Right lobe of liver (tissue), 6 donors: ENCODE data around the gene TAX1BP3. TPM values are rescaled to one million over a fixed set of nuclear protein-coding genes. Genes with fewer than 3 reads are reported as not detected.

Experiments used
- ATAC-seq, 4 donors: fragments of 200-7000 bp; cut with Tn5 transposase; one replicate each; pipeline ENCODE4 v1.9.1; 2020; ENCODE audit warnings: mild to moderate bottlenecking in 4 of 4, moderate library complexity in 4 of 4
- DNase-seq, 3 donors: peaks; one replicate each; pipeline ENCODE4 v3.0.0-alpha.2; 2020
- H3K27ac ChIP-seq, 3 donors: fragments of 200-600 bp; one replicate each; pipeline ENCODE4 v1.8.0; 2022
- H3K27me3 ChIP-seq, 2 donors: fragments of 200-600 bp; one replicate each; pipeline ENCODE4 v1.8.0; 2022
- H3K36me3 ChIP-seq, 4 donors: fragments of 200-600 bp; sonication (generic) in 1 of 4; one replicate each; pipeline versions ENCODE4 v1.5.1 to v1.8.0; 2017 to 2022; ENCODE audit warnings: control low read depth in 1 of 4
- H3K4me1 ChIP-seq, 4 donors: fragments of 200-600 bp; sonication (generic) in 1 of 4; one replicate each; pipeline versions ENCODE4 v1.5.1 to v1.8.0; 2017 to 2022; ENCODE audit warnings: control low read depth in 1 of 4
- H3K4me3 ChIP-seq, 3 donors: fragments of 200-600 bp; one replicate each; pipeline ENCODE4 v1.8.0; 2022
- H3K9me3 ChIP-seq, 4 donors: fragments of 200-600 bp; sonication (generic) in 1 of 4; one replicate each; pipeline versions ENCODE4 v1.5.1 to v1.8.0; 2017 to 2022; ENCODE audit warnings: control low read depth in 1 of 4
- POLR2A ChIP-seq: fragments of 450-650 bp; IDR thresholded peaks from one replicate; pipeline ENCODE4 v1.6.1; 2017; ENCODE audit warnings: antibody characterized with exemption, mild to moderate bottlenecking
- WGBS: methylation state at CpG from one replicate; pipeline ENCODE4 v1.1.6; 2018; ENCODE audit warnings: low coverage, low lambda C conversion rate; ENCODE audit not compliant: insufficient coverage; ENCODE audit errors: missing lambda C conversion rate; 5-methylcytosine and 5-hydroxymethylcytosine counted together
- intact Hi-C, 2 donors: fragments of 100-400 bp; cut with DNase I; formaldehyde crosslinking; loops; one replicate each; pipeline versions ENCODE4 v1.11.2 to v1.14.1; 2022
- total RNA-seq, 6 experiments: library from RNA; depleted of rRNA in 2 of 6; stranded (reverse); fragments of >200 nt in 2 of 6; fragmentation: NEBNext Ultra II Directional in 3 of 6; extraction: Animal tissue kit (Norgen Biotek cat#: 25700) in 3 of 6; gene quantifications; one replicate each; pipeline versions ENCODE4 v1.1.0 to v1.2.4, GENCODE V29; 2016 to 2023
- TF ChIP-seq, protein P1 (sequence below), 4 donors: fragments of 200-600 bp in 3 of 4; fragments of 450-650 bp in 1 of 4; IDR thresholded peaks; one replicate each; pipeline versions ENCODE4 v1.5.1 to v1.8.0; 2016 to 2022; ENCODE audit warnings: antibody characterized with exemption in 4 of 4, mild to moderate bottlenecking in 2 of 4
- donor health status: DM: no; HTN: yes; CAD: no.
- donor health status: DM: no; HTN: no; CAD: no.
- donor health status: DM: no; HTN: no; CAD: no.
- donor health status: DM: no; HTN: yes; CAD: no.
- donor health status: DM: no; HTN: yes; CAD: no.

TAX1BP3 gene
- total RNA-seq, 6 experiments from 2014 or later: 8.1 to 60.9 (median 34.7) TPM

DNA sequence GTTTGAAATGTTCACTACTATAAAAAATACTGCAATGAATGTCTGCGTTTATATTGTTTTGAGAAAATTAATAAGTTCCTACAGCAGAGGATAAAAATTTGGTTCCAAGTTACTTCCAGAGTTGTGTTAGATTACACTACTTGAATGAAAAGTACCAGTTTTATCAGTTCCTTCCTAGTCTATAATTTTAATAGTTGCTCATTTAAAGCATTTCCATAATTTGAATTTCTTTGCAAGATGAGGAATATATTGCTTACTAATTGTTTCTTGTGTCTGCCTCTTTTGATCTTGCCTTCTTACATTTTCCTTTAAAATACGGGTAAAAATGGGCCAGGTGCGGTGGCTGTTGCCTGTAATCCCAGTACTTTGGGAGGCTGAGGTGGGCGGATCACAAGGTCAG is 4.2 kb upstream of the TAX1BP3 start:
- Histone ChIP-seq H3K4me3 (no peak overlapping the region), H3K36me3 (no peaks in the 10 kb centered on the region), H3K4me1 (peaks cover 0 to 10% (median 1%) of the 10 kb centered on the region in 4 donors), H3K9me3 (no peaks in the 10 kb centered on the region), H3K27ac (no peak overlapping the region), H3K27me3 (no peaks in the 10 kb centered on the region)
- 98% methylated on average over 4 of the region's 4 CpGs for WGBS
- no peak for DNase-seq
- no peak for ATAC-seq
- TF ChIP-seq POLR2A: no peak
- TF ChIP-seq, protein P1, sequence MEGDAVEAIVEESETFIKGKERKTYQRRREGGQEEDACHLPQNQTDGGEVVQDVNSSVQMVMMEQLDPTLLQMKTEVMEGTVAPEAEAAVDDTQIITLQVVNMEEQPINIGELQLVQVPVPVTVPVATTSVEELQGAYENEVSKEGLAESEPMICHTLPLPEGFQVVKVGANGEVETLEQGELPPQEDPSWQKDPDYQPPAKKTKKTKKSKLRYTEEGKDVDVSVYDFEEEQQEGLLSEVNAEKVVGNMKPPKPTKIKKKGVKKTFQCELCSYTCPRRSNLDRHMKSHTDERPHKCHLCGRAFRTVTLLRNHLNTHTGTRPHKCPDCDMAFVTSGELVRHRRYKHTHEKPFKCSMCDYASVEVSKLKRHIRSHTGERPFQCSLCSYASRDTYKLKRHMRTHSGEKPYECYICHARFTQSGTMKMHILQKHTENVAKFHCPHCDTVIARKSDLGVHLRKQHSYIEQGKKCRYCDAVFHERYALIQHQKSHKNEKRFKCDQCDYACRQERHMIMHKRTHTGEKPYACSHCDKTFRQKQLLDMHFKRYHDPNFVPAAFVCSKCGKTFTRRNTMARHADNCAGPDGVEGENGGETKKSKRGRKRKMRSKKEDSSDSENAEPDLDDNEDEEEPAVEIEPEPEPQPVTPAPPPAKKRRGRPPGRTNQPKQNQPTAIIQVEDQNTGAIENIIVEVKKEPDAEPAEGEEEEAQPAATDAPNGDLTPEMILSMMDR (IDR thresholded peaks at IDR 0.05): no peak
- intact Hi-C loops: no loop called here

DNA sequence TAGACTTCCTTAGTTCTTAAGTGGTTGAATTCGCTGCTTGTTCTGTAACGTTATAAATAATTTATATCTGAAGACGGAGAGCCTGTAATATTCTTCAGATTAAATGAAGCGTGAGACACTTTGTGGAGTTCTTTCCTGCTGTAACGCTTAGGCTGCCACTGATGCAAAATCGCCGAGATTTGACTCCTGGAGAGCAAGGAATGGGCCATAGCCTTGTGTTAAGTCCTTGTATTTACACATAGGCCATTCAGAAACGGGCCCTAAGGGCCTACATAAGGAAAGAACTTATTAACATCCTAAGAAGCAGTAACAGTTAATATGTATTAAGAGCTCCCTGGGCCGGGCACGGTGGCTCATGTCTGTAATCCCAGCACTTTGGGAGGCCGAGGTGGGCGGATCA is 1.2 kb upstream of the TAX1BP3 start:
- 44% methylated on average over 12 of the region's 12 CpGs for WGBS
- peak overlapping the region; percentile 91 to 97 (median 92) for H3K4me3 ChIP-seq
- TF ChIP-seq, protein P1 (IDR thresholded peaks at IDR 0.05): no peak
- no peak for TF ChIP-seq POLR2A
- H3K4me1 ChIP-seq: peaks cover 0 to 17% (median 1%) of the 10 kb centered on the region in 4 donors
- no peaks in the 10 kb centered on the region for H3K9me3 ChIP-seq
- H3K27me3 ChIP-seq: no peaks in the 10 kb centered on the region
- ATAC-seq (no peak), DNase-seq (no peak)
- no peak overlapping the region for H3K27ac ChIP-seq
- no peaks in the 10 kb centered on the region for H3K36me3 ChIP-seq
- intact Hi-C loops: no loop called here

GRCh38 chr17:3669085-3669347 is 638 bp upstream of the TAX1BP3 start:
- WGBS: 0% methylated on average over 3 of the region's 32 CpGs
- Histone ChIP-seq H3K4me3 (peak overlapping the region; percentile 91 to 97 (median 92)), H3K27ac (peak overlapping the region; percentile 46 to 81 (median 75)), H3K4me1 (peaks cover 0 to 17% (median 1%) of the 10 kb centered on the region in 4 donors), H3K9me3 (no peaks in the 10 kb centered on the region), H3K27me3 (no peaks in the 10 kb centered on the region), H3K36me3 (no peaks in the 10 kb centered on the region)
- no peak for TF ChIP-seq POLR2A
- TF ChIP-seq, protein P1 (IDR thresholded peaks at IDR 0.05): no peak
- intact Hi-C loops: no loop called here
- ATAC-seq (no peak), DNase-seq (no peak)

GRCh38 chr17:3667366-3668278 is 756 bp downstream of the TAX1BP3 start:
- Histone ChIP-seq H3K36me3 (no peaks in the 10 kb centered on the region), H3K4me3 (peak overlapping the region; percentile 91 to 97 (median 92)), H3K27ac (peak overlapping the region; percentile 80 to 92 (median 81)), H3K27me3 (no peaks in the 10 kb centered on the region), H3K4me1 (peaks cover 0 to 17% (median 1%) of the 10 kb centered on the region in 4 donors), H3K9me3 (no peaks in the 10 kb centered on the region)
- intact Hi-C loops: no loop called here
- DNase-seq: peak; percentile 84 to 90 (median 85)
- WGBS: 7% methylated on average over 11 of the region's 39 CpGs
- ATAC-seq: peak; percentile 61 to 78 (median 70)
- TF ChIP-seq, protein P1 (IDR thresholded peaks at IDR 0.05): no peak
- TF ChIP-seq POLR2A: no peak
